GM19452 (cell line): ENCODE measurements around the gene PIGR.
A peak's percentile ranks its signal among the peaks of the same experiment; 100 is the strongest.

ENCODE experiments used
- ATAC-seq: cut with Tn5 transposase; IDR thresholded peaks from one replicate; pipeline ENCODE4 v1.9.1; 2021; ENCODE audit not compliant: unreplicated experiment

The PIGR gene

GRCh38 chr1:206946261-206946660 is at the start of gene PIGR:
TSS of gene PIGR (minus strand) at chr1:206946466. CDS start at chr1:206940531, 5,935 bp downstream.
- ATAC-seq, result no peak

GRCh38 chr1:206992790-206993189 is 46.5 kb upstream of the PIGR start:
- ATAC-seq, result no peak

- no peak for ATAC-seq
Measured at GRCh38 chr1:206987873-206988272, 41.6 kb upstream of the PIGR start.

GRCh38 chr1:206986885-206987284 is 40.6 kb upstream of the PIGR start:
- ATAC-seq, result no peak

GRCh38 chr1:206986402-206986801 is 40.1 kb upstream of the PIGR start:
- no peak for ATAC-seq

GRCh38 chr1:206985162-206985749 is 39.0 kb upstream of the PIGR start:
- ATAC-seq, result no peak

GRCh38 chr1:206982216-206982615 is 36.0 kb upstream of the PIGR start:
- peak; percentile 55 for ATAC-seq

- no peak for ATAC-seq
Measured at GRCh38 chr1:206979379-206980043, 33.2 kb upstream of the PIGR start.

- no peak for ATAC-seq
Measured at GRCh38 chr1:206978259-206978658, 32.0 kb upstream of the PIGR start.

- ATAC-seq, result no peak
Measured at GRCh38 chr1:206975306-206975705, 29.0 kb upstream of the PIGR start.

- ATAC-seq, result no peak
Measured at GRCh38 chr1:206974140-206974539, 27.9 kb upstream of the PIGR start.

- ATAC-seq, result no peak
Measured at GRCh38 chr1:206972728-206973127, 26.5 kb upstream of the PIGR start.

- peak; percentile 50 for ATAC-seq
Measured at GRCh38 chr1:206971029-206971655, 24.9 kb upstream of the PIGR start.

- ATAC-seq, result no peak
Measured at GRCh38 chr1:206970446-206970845, 24.2 kb upstream of the PIGR start, which contains the start of gene FCAMR. TSS of gene FCAMR (minus strand) at chr1:206970460. CDS start at chr1:206970125, 335 bp downstream.

- no peak for ATAC-seq
Measured at GRCh38 chr1:206969090-206969489, 22.8 kb upstream of the PIGR start.

GRCh38 chr1:206967096-206967849 is 21.0 kb upstream of the PIGR start:
- ATAC-seq, result peak; percentile 77

- no peak for ATAC-seq
Measured at GRCh38 chr1:206965781-206966180, 19.5 kb upstream of the PIGR start.

GRCh38 chr1:206963740-206964139 is 17.5 kb upstream of the PIGR start:
- no peak for ATAC-seq

GRCh38 chr1:206963119-206963712 is 16.9 kb upstream of the PIGR start:
- ATAC-seq, result no peak

- ATAC-seq, result no peak
Measured at GRCh38 chr1:206962272-206962671, 16.0 kb upstream of the PIGR start.

- no peak for ATAC-seq
Measured at GRCh38 chr1:206961668-206962067, 15.4 kb upstream of the PIGR start.
